Liver (tissue), 9 donors: Measurements from ENCODE around the gene CHMP5. TPM values are rescaled to one million over a fixed set of nuclear protein-coding genes. Genes with fewer than 3 reads are reported as not detected.

ENCODE experiments used
- DNase-seq: peaks from one replicate; pipeline ENCODE4 v3.0.0-alpha.2; 2017; ENCODE audit warnings: low spot score
- H3K27ac ChIP-seq, 2 donors: one replicate each; pipeline ENCODE4 v1.7.0; 2013; ENCODE audit warnings: inconsistent platforms in 2 of 2, low read length in 2 of 2, control low read depth in 1 of 2, low read depth in 1 of 2, mild to moderate bottlenecking in 1 of 2
- H3K27me3 ChIP-seq, 4 donors: one replicate each; pipeline versions ENCODE4 v1.6.1 to v1.7.0; 2013; ENCODE audit warnings: low read length in 3 of 4, inconsistent platforms in 1 of 4, mild to moderate bottlenecking in 1 of 4, moderate library complexity in 1 of 4; ENCODE audit not compliant: control insufficient read depth in 4 of 4, insufficient read depth in 4 of 4
- H3K36me3 ChIP-seq, 4 donors: one replicate each; pipeline versions ENCODE4 v1.6.1 to v1.7.0; 2013; ENCODE audit warnings: low read length in 3 of 4, mild to moderate bottlenecking in 3 of 4, low read depth in 1 of 4, moderate library complexity in 1 of 4; ENCODE audit not compliant: control insufficient read depth in 4 of 4, insufficient read depth in 3 of 4
- H3K4me1 ChIP-seq, 4 donors: one replicate each; pipeline versions ENCODE4 v1.6.1 to v1.7.0; 2013; ENCODE audit warnings: low read length in 3 of 4, mild to moderate bottlenecking in 3 of 4, moderate library complexity in 1 of 4; ENCODE audit not compliant: control insufficient read depth in 4 of 4, insufficient read depth in 4 of 4
- H3K4me3 ChIP-seq, 3 donors: one replicate each; pipeline versions ENCODE4 v1.6.1 to v1.7.0; 2013; ENCODE audit warnings: low read length in 3 of 3, control low read depth in 1 of 3, low read depth in 1 of 3, mild to moderate bottlenecking in 1 of 3
- H3K9ac ChIP-seq, 2 donors: one replicate each; pipeline ENCODE4 v1.7.0; 2013; ENCODE audit warnings: low read length in 2 of 2, mild to moderate bottlenecking in 2 of 2, moderate library complexity in 2 of 2, control low read depth in 1 of 2, low read depth in 1 of 2
- H3K9me3 ChIP-seq, 4 donors: one replicate each; pipeline versions ENCODE4 v1.6.1 to v1.7.0; 2013; ENCODE audit warnings: low read length in 3 of 4; ENCODE audit not compliant: control insufficient read depth in 4 of 4
- ATF3 ChIP-seq: IDR thresholded peaks from 2 replicates; pipeline ENCODE4 v1.6.1; 2016; ENCODE audit warnings: antibody characterized with exemption
- EGR1 ChIP-seq, 2 donors: IDR thresholded peaks; 2 replicates each; pipeline ENCODE4 v1.6.1; 2016 to 2018; ENCODE audit warnings: antibody characterized with exemption in 2 of 2, low read depth in 2 of 2
- FOXA1 ChIP-seq: IDR thresholded peaks from 2 replicates; pipeline ENCODE4 v1.6.1; 2016; ENCODE audit warnings: antibody characterized with exemption
- FOXA2 ChIP-seq: IDR thresholded peaks from 2 replicates; pipeline ENCODE4 v1.6.1; 2016; ENCODE audit warnings: antibody characterized with exemption
- GABPA ChIP-seq, 2 donors: IDR thresholded peaks in 1 of 2; conservative IDR thresholded peaks in 1 of 2; 2 replicates each; pipeline ENCODE4 v1.6.1; 2016; ENCODE audit warnings: antibody characterized with exemption in 2 of 2, mild to moderate bottlenecking in 1 of 2, moderate library complexity in 1 of 2
- HNF4A ChIP-seq, 2 donors: conservative IDR thresholded peaks; 2 replicates each; pipeline ENCODE4 v1.6.1; 2016; ENCODE audit warnings: antibody characterized with exemption in 2 of 2, mild to moderate bottlenecking in 2 of 2
- HNF4G ChIP-seq: IDR thresholded peaks from 2 replicates; pipeline ENCODE4 v1.6.1; 2016; ENCODE audit warnings: antibody characterized with exemption
- JUND ChIP-seq, 2 donors: IDR thresholded peaks; 2 replicates each; pipeline ENCODE4 v1.6.1; 2016; ENCODE audit warnings: antibody characterized with exemption in 2 of 2
- MAX ChIP-seq: IDR thresholded peaks from 2 replicates; pipeline ENCODE4 v1.6.1; 2016; ENCODE audit warnings: antibody characterized with exemption
- NR2F2 ChIP-seq: IDR thresholded peaks from 2 replicates; pipeline ENCODE4 v1.6.1; 2016; ENCODE audit warnings: antibody characterized with exemption
- RAD21 ChIP-seq, 2 donors: IDR thresholded peaks; 2 replicates each; pipeline ENCODE4 v1.6.1; 2016; ENCODE audit warnings: antibody characterized with exemption in 2 of 2, mild to moderate bottlenecking in 2 of 2
- RXRA ChIP-seq, 2 donors: IDR thresholded peaks; 2 replicates each; pipeline ENCODE4 v1.6.1; 2017 to 2018; ENCODE audit warnings: antibody characterized with exemption in 2 of 2, mild to moderate bottlenecking in 1 of 2
- SP1 ChIP-seq: IDR thresholded peaks from 2 replicates; pipeline ENCODE4 v1.6.1; 2018; ENCODE audit warnings: antibody characterized with exemption, mild to moderate bottlenecking
- TAF1 ChIP-seq: conservative IDR thresholded peaks from 2 replicates; pipeline ENCODE4 v1.6.1; 2016; ENCODE audit warnings: antibody characterized with exemption, mild to moderate bottlenecking
- YY1 ChIP-seq: IDR thresholded peaks from 2 replicates; pipeline ENCODE4 v1.6.1; 2016; ENCODE audit warnings: antibody characterized with exemption, mild to moderate bottlenecking
- ZBTB33 ChIP-seq: IDR thresholded peaks from 2 replicates; pipeline ENCODE4 v1.6.1; 2016; ENCODE audit warnings: antibody characterized with exemption
- WGBS: extraction: QIAGEN DNeasy Blood & Tissue Kit; methylation state at CpG from one replicate; pipeline ENCODE4 v1.1.7; 2013; 5-methylcytosine and 5-hydroxymethylcytosine counted together
- polyA plus RNA-seq, 2 donors: library from polyadenylated mRNA; stranded (reverse) in 1 of 2; unstranded in 1 of 2; fragments of 200-250 nt in 1 of 2; fragments of >200 nt in 1 of 2; fragmentation: Nextera tagmentation in 1 of 2; extraction: Ambion mirVana in 1 of 2; gene quantifications; one replicate each; pipeline versions ENCODE4 v1.2.1 to v1.2.3, GENCODE V29; 2013 to 2015
- total RNA-seq, 2 donors: library from RNA; depleted of rRNA; stranded (reverse); fragments of >200 nt; gene quantifications; one replicate each; pipeline ENCODE4 v1.2.3, GENCODE V29; 2014
- TF ChIP-seq, protein P1 (sequence below): fragments of 150-350 bp; IDR thresholded peaks from 2 replicates; pipeline ENCODE4 v1.5.1; 2017; ENCODE audit warnings: improper control_type of control experiment, low read depth, low read length; ENCODE audit not compliant: missing input control
- TF ChIP-seq, protein P2 (sequence below): IDR thresholded peaks from 2 replicates; pipeline ENCODE4 v1.6.1; 2016; ENCODE audit warnings: antibody characterized with exemption, mild to moderate bottlenecking
- donor health status: healthy.
- donor health status: healthy.
- donor health status: healthy.
- donor health status: healthy.
- donor health status: healthy.

The CHMP5 gene
- total and polyA plus RNA-seq, 4 donors: 23.2 to 34.8 (median 27.8) TPM

- Histone ChIP-seq H3K27ac (no peak overlapping the region), H3K4me1 (no peaks in the 10 kb centered on the region), H3K36me3 (peaks cover 9 to 70% (median 54%) of the 10 kb centered on the region in 4 donors), H3K4me3 (no peak overlapping the region), H3K9me3 (no peaks in the 10 kb centered on the region), H3K9ac (no peak overlapping the region), H3K27me3 (no peaks in the 10 kb centered on the region)
- TF ChIP-seq, protein P1, sequence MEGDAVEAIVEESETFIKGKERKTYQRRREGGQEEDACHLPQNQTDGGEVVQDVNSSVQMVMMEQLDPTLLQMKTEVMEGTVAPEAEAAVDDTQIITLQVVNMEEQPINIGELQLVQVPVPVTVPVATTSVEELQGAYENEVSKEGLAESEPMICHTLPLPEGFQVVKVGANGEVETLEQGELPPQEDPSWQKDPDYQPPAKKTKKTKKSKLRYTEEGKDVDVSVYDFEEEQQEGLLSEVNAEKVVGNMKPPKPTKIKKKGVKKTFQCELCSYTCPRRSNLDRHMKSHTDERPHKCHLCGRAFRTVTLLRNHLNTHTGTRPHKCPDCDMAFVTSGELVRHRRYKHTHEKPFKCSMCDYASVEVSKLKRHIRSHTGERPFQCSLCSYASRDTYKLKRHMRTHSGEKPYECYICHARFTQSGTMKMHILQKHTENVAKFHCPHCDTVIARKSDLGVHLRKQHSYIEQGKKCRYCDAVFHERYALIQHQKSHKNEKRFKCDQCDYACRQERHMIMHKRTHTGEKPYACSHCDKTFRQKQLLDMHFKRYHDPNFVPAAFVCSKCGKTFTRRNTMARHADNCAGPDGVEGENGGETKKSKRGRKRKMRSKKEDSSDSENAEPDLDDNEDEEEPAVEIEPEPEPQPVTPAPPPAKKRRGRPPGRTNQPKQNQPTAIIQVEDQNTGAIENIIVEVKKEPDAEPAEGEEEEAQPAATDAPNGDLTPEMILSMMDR: no peak
- no peak for TF ChIP-seq HNF4G
- no peak for TF ChIP-seq EGR1 (IDR thresholded peaks at IDR 0.05; ENCODE audit: low read depth in 2 of 2)
- TF ChIP-seq TAF1: no peak
- no peak for TF ChIP-seq SP1
- TF ChIP-seq ZBTB33: no peak
- TF ChIP-seq, protein P2, sequence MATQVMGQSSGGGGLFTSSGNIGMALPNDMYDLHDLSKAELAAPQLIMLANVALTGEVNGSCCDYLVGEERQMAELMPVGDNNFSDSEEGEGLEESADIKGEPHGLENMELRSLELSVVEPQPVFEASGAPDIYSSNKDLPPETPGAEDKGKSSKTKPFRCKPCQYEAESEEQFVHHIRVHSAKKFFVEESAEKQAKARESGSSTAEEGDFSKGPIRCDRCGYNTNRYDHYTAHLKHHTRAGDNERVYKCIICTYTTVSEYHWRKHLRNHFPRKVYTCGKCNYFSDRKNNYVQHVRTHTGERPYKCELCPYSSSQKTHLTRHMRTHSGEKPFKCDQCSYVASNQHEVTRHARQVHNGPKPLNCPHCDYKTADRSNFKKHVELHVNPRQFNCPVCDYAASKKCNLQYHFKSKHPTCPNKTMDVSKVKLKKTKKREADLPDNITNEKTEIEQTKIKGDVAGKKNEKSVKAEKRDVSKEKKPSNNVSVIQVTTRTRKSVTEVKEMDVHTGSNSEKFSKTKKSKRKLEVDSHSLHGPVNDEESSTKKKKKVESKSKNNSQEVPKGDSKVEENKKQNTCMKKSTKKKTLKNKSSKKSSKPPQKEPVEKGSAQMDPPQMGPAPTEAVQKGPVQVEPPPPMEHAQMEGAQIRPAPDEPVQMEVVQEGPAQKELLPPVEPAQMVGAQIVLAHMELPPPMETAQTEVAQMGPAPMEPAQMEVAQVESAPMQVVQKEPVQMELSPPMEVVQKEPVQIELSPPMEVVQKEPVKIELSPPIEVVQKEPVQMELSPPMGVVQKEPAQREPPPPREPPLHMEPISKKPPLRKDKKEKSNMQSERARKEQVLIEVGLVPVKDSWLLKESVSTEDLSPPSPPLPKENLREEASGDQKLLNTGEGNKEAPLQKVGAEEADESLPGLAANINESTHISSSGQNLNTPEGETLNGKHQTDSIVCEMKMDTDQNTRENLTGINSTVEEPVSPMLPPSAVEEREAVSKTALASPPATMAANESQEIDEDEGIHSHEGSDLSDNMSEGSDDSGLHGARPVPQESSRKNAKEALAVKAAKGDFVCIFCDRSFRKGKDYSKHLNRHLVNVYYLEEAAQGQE: no peak
- no peak for TF ChIP-seq GABPA (IDR thresholded peaks at IDR 0.05 in 1 of 2, conservative IDR thresholded peaks at IDR 0.05 in 1 of 2)
- no peak for TF ChIP-seq RXRA (IDR thresholded peaks at IDR 0.05)
- no peak for TF ChIP-seq JUND (IDR thresholded peaks at IDR 0.05)
- no peak for TF ChIP-seq RAD21 (IDR thresholded peaks at IDR 0.05)
- 94% methylated on average over 4 of the region's 4 CpGs for WGBS
- DNase-seq: no peak
Measured at GRCh38 chr9:33255471-33255870, 9.4 kb upstream of the CHMP5 start.

DNA sequence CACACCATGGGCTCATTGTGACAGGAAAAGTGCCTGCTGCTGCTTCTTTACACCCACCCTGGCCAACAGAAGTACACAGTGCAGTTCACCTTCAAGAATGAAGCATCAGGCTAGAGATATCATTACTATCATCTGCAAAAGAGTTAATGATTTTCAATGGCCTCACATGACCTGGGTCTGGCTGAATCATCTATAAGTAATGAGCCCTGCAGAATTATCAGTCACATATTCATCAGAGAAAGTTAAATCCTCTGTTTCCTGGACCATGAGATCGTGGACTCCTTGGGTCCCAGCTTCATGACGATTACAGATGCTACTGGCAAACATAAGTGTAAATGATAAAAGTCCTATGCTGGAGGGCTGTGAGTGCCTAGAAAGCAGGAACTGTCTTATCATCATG is 8.6 kb upstream of the CHMP5 start:
- H3K9me3 ChIP-seq: no peaks in the 10 kb centered on the region
- no peaks in the 10 kb centered on the region for H3K27me3 ChIP-seq
- DNase-seq: no peak
- no peak overlapping the region for H3K27ac ChIP-seq
- H3K4me3 ChIP-seq: no peak overlapping the region
- TF ChIP-seq RXRA (IDR thresholded peaks at IDR 0.05) (no peak), FOXA1 (no peak), ZBTB33 (no peak), JUND (IDR thresholded peaks at IDR 0.05) (no peak), ATF3 (no peak), FOXA2 (no peak), YY1 (no peak), HNF4A (conservative IDR thresholded peaks at IDR 0.05) (no peak), MAX (no peak), SP1 (no peak), NR2F2 (no peak)
- TF ChIP-seq, protein P1: no peak
- 93% methylated on average over 2 of the region's 2 CpGs for WGBS
- peaks cover 9 to 78% (median 61%) of the 10 kb centered on the region in 4 donors for H3K36me3 ChIP-seq
- no peaks in the 10 kb centered on the region for H3K4me1 ChIP-seq
- H3K9ac ChIP-seq: no peak overlapping the region
